Transverse colon (tissue), 4 donors: Measurements from ENCODE around the gene PPP1R1A. TPM values are rescaled to one million over a fixed set of nuclear protein-coding genes. Genes with fewer than 3 reads are reported as not detected.

Experiments used
- DNase-seq: peaks from one replicate; pipeline ENCODE4 v3.0.0-alpha.2; 2019
- H3K27ac ChIP-seq, 4 donors: fragments of 200-600 bp; sonication (generic); 2 replicates each; pipeline ENCODE4 v1.5.1; 2016 to 2018; ENCODE audit warnings: inconsistent platforms in 4 of 4
- H3K27me3 ChIP-seq: fragments of 200-600 bp; sonication (generic); 2 replicates; pipeline ENCODE4 v1.5.1; 2017; ENCODE audit warnings: inconsistent platforms
- H3K36me3 ChIP-seq, 4 donors: fragments of 200-600 bp; sonication (generic); 2 replicates each; pipeline ENCODE4 v1.5.1; 2017 to 2019; ENCODE audit warnings: inconsistent platforms in 4 of 4
- H3K4me1 ChIP-seq, 4 donors: fragments of 200-600 bp; sonication (generic); 2 replicates each; pipeline ENCODE4 v1.5.1; 2017 to 2020; ENCODE audit warnings: inconsistent platforms in 4 of 4
- H3K4me3 ChIP-seq, 4 donors: fragments of 200-600 bp; sonication (generic); 1 replicate in 1 of 4; 2 replicates in 3 of 4; pipeline versions ENCODE4 v1.5.1 to v1.6.1; 2017 to 2019; ENCODE audit warnings: inconsistent platforms in 4 of 4
- H3K9me3 ChIP-seq, 2 donors: fragments of 200-600 bp; sonication (generic); 2 replicates each; pipeline ENCODE4 v1.5.1; 2017 to 2019; ENCODE audit warnings: inconsistent platforms in 2 of 2
- CTCF ChIP-seq, 5 experiments: fragments of 200-600 bp in 3 of 5; fragments of 450-650 bp in 2 of 5; sonication (generic) in 3 of 5; IDR thresholded peaks; 1 replicate in 2 of 5; 2 replicates in 3 of 5; pipeline ENCODE4 v1.5.1; 2016 to 2017; ENCODE audit warnings: antibody characterized with exemption in 5 of 5, inconsistent platforms in 3 of 5, mild to moderate bottlenecking in 2 of 5, moderate library complexity in 1 of 5
- EP300 ChIP-seq: sonication (generic); formaldehyde crosslinking; IDR thresholded peaks from one replicate; pipeline ENCODE4 v1.6.1; 2017; ENCODE audit warnings: antibody characterized with exemption, low read depth
- POLR2A ChIP-seq: fragments of 450-650 bp; IDR thresholded peaks from one replicate; pipeline ENCODE4 v1.6.1; 2016; ENCODE audit warnings: antibody characterized with exemption, mild to moderate bottlenecking, moderate library complexity
- POLR2AphosphoS5 ChIP-seq, 3 donors: sonication (generic); formaldehyde crosslinking; IDR thresholded peaks; one replicate each; pipeline ENCODE4 v1.6.1; 2016; ENCODE audit warnings: antibody characterized with exemption in 3 of 3
- WGBS, 2 donors: methylation state at CpG; one replicate each; pipeline ENCODE4 v1.1.5; 2018; ENCODE audit warnings: low coverage in 1 of 2; 5-methylcytosine and 5-hydroxymethylcytosine counted together
- in situ Hi-C, 4 donors: fragments of 200-750 bp; cut with MboI; loops; one replicate each; pipeline versions ENCODE4 v1.15.0 to v1.15.1; 2017; ENCODE audit warnings: low sequenced_read_pairs in 3 of 4, low pct_ligation_motif_present in 1 of 4, low pct_unique_long_range_greater_than_20kb in 1 of 4
- intact Hi-C: fragments of 100-400 bp; cut with DNase I; formaldehyde crosslinking; loops from one replicate; pipeline ENCODE4 v1.15.1; 2023; ENCODE audit warnings: low total_unique reads
- total RNA-seq, 4 donors: library from RNA; depleted of rRNA; stranded (reverse); fragments of >200 nt; gene quantifications; one replicate each; pipeline ENCODE4 v1.1.0, GENCODE V29; 2016

PPP1R1A gene
- total RNA-seq, result 10 to 100 TPM in 1 of 4 donors, 1 to 10 TPM in 3; 3.3 to 67.0 (median 4.0) TPM

- in situ Hi-C loops, result loop anchor here in 1 of 4 donors (25.0 kb wide), 1 partner anchor 374 kb away; no protein-coding TSS in a partner anchor
- intact Hi-C loops, result no loop called here
- Histone ChIP-seq H3K36me3 (no peaks in the 10 kb centered on the region), H3K4me3 (peak within 1 kb of the TSS; percentile 29 to 57 (median 41)), H3K27me3 (peaks cover 40% of the 10 kb centered on the region), H3K27ac (peak within 1 kb of the TSS in 2 of 4 donors; percentile 42 to 69), H3K4me1 (peaks cover 3 to 15% (median 9%) of the 10 kb centered on the region in 4 donors), H3K9me3 (no peaks in the 10 kb centered on the region)
- WGBS, 2 donors, result 7% methylated on average over 33 of the region's 77 CpGs; no CpG with 5 or more reads in 1 of the 2 donors
- TF ChIP-seq EP300 (no peak), POLR2AphosphoS5 (IDR thresholded peaks at IDR 0.05) (no peak), POLR2A (no peak), CTCF (IDR thresholded peaks at IDR 0.05) (no peak)
- DNase-seq, result peak; percentile 12
These were observed at the start of gene PPP1R1A for GRCh38 chr12:54588110-54588889. Gene PPP1R1A, minus strand, starts transcription at chr12:54588659. Its CDS starts 171 bp downstream, at chr12:54588488.

- in situ Hi-C loops, result no loop called here
- TF ChIP-seq EP300 (no peak), POLR2A (no peak), CTCF (IDR thresholded peaks at IDR 0.05) (no peak), POLR2AphosphoS5 (IDR thresholded peaks at IDR 0.05) (no peak)
- intact Hi-C loops, result no loop called here
These were observed 46.3 kb upstream of the PPP1R1A start, which contains the start of gene LACRT for GRCh38 chr12:54634795-54635194. Gene LACRT, minus strand, starts transcription at chr12:54634895. Its CDS starts 54 bp downstream, at chr12:54634841.

GRCh38 chr12:54631988-54632728 lies 43.7 kb upstream of the PPP1R1A start:
- Histone ChIP-seq H3K4me1 (no peaks in the 10 kb centered on the region), H3K27ac (no peak overlapping the region), H3K9me3 (no peaks in the 10 kb centered on the region), H3K36me3 (no peaks in the 10 kb centered on the region), H3K4me3 (no peak overlapping the region), H3K27me3 (peaks cover 7% of the 10 kb centered on the region)
- TF ChIP-seq CTCF (IDR thresholded peaks at IDR 0.05), result no peak
- TF ChIP-seq EP300, result no peak
- no peak for TF ChIP-seq POLR2A
- TF ChIP-seq POLR2AphosphoS5 (IDR thresholded peaks at IDR 0.05), result no peak
- DNase-seq, result no peak
- in situ Hi-C loops, result no loop called here
- 59 to 67% methylated on average over 4 to 8 of the region's 8 CpGs for WGBS, 2 donors
- intact Hi-C loops, result no loop called here

More at GRCh38 chr12:54634795-54635194, 46.3 kb upstream of the PPP1R1A start, which contains the start of gene LACRT:
- DNase-seq, result no peak
- Histone ChIP-seq H3K27me3 (no peaks in the 10 kb centered on the region), H3K9me3 (no peaks in the 10 kb centered on the region), H3K36me3 (no peaks in the 10 kb centered on the region), H3K27ac (no peak within 1 kb of the TSS), H3K4me1 (no peaks in the 10 kb centered on the region), H3K4me3 (no peak within 1 kb of the TSS)
- WGBS, 2 donors, result 40 to 64% methylated on average over 1 to 2 of the region's 2 CpGs

- Histone ChIP-seq H3K27me3 (peaks cover 7% of the 10 kb centered on the region), H3K4me3 (no peak overlapping the region), H3K9me3 (no peaks in the 10 kb centered on the region), H3K36me3 (no peaks in the 10 kb centered on the region), H3K27ac (no peak overlapping the region), H3K4me1 (no peaks in the 10 kb centered on the region)
- no peak for DNase-seq
- TF ChIP-seq CTCF (IDR thresholded peaks at IDR 0.05), result no peak
- TF ChIP-seq POLR2AphosphoS5 (IDR thresholded peaks at IDR 0.05), result no peak
- no peak for TF ChIP-seq EP300
- no peak for TF ChIP-seq POLR2A
- intact Hi-C loops, result no loop called here
- in situ Hi-C loops, result no loop called here
- WGBS, 2 donors, result 84 to 91% methylated on average over 3 to 5 of the region's 5 CpGs
These were observed 43.1 kb upstream of the PPP1R1A start for GRCh38 chr12:54631551-54631950.
